BE2C (cell line): Measurements from ENCODE around the gene PIGZ.

ENCODE experiments used
- DNase-seq: peaks from one replicate; pipeline ENCODE4 v3.0.0-alpha.2; 2020
- H3K27me3 ChIP-seq: fragments of 250-450 bp; sonication (Bioruptor Pico); 2 replicates; pipeline ENCODE4 v1.5.1; 2020; ENCODE audit warnings: mild to moderate bottlenecking
- H3K36me3 ChIP-seq: fragments of 250-450 bp; sonication (Bioruptor Pico); 2 replicates; pipeline ENCODE4 v1.5.1; 2020; ENCODE audit warnings: mild to moderate bottlenecking
- H3K4me1 ChIP-seq: fragments of 250-450 bp; sonication (Bioruptor Pico); 2 replicates; pipeline ENCODE4 v1.5.1; 2020
- H3K4me3 ChIP-seq: 2 replicates; pipeline ENCODE4 v1.5.1; 2011; ENCODE audit warnings: low read depth, low read length
- H3K9me3 ChIP-seq: fragments of 250-450 bp; sonication (Bioruptor Pico); 2 replicates; pipeline ENCODE4 v1.5.1; 2020
- TF ChIP-seq, protein P1 (sequence below): IDR thresholded peaks from 2 replicates; pipeline ENCODE4 v1.5.1; 2012; ENCODE audit warnings: mild to moderate bottlenecking, low read depth, low read length

PIGZ gene

DNA sequence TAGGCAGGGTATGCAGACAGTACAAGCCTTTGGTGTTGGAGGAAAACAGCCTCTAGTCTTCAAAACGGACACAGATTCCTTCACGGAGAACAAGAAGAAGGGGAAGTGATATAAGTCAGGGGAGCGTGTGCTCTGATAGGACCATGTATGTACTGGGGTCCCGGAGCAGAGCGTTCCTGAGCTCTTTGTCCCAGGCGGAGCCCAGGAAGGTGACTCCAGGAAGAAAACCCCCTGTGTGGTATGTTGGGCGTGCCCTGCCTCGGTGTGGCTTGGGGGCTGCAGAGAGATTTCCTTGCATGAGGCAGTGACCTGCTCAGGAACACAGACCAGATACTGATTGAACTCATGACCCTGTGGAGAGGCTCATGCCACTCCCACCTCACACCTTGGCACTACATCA, 39.3 kb upstream of the PIGZ start:
- TF ChIP-seq, protein P1, sequence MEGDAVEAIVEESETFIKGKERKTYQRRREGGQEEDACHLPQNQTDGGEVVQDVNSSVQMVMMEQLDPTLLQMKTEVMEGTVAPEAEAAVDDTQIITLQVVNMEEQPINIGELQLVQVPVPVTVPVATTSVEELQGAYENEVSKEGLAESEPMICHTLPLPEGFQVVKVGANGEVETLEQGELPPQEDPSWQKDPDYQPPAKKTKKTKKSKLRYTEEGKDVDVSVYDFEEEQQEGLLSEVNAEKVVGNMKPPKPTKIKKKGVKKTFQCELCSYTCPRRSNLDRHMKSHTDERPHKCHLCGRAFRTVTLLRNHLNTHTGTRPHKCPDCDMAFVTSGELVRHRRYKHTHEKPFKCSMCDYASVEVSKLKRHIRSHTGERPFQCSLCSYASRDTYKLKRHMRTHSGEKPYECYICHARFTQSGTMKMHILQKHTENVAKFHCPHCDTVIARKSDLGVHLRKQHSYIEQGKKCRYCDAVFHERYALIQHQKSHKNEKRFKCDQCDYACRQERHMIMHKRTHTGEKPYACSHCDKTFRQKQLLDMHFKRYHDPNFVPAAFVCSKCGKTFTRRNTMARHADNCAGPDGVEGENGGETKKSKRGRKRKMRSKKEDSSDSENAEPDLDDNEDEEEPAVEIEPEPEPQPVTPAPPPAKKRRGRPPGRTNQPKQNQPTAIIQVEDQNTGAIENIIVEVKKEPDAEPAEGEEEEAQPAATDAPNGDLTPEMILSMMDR = no peak
- Histone ChIP-seq H3K9me3 (no peaks in the 10 kb centered on the region), H3K36me3 (no peaks in the 10 kb centered on the region; the same call in 1 of the 2 replicates), H3K4me3 (no peak overlapping the region), H3K27me3 (no peaks in the 10 kb centered on the region), H3K4me1 (peaks cover 15% of the 10 kb centered on the region)
- no peak for DNase-seq

DNA sequence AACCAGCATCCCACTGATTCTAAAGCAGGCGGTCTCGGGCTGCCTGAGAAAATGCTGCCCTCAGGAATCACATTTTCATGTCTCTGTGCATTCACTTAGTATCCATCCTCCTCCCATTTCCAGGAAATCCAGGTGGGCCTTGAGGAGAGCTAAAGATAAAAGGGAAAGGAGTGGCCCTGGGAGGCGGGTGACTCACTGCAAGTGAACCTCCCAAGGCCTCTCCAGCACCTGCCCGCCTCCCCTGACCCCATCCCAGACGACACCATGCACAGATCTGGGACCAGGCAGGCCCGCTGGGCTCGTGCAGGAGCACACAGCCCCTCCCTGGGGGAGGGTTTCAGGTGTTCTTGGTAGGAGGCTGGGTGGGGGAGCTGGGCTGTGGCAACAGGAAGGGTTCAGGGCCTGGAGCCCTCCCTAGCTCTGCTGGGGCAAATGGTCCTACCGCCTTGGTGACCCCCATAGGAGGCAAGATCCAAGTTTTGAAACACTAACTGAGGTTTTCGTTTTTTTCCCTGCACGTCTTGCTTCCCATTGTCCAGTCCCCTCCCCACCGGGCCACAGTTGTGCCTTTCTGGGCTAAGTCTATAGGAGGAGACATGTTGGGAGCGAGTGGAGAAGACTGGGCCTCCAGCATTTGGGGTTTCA, 38.8 kb upstream of the PIGZ start:
- no peaks in the 10 kb centered on the region for H3K9me3 ChIP-seq
- H3K27me3 ChIP-seq = no peaks in the 10 kb centered on the region
- no peak for DNase-seq
- TF ChIP-seq, protein P1 = no peak
- no peak overlapping the region for H3K4me3 ChIP-seq
- H3K36me3 ChIP-seq = no peaks in the 10 kb centered on the region; the same call in 1 of the 2 replicates
- H3K4me1 ChIP-seq = peaks cover 15% of the 10 kb centered on the region

DNA sequence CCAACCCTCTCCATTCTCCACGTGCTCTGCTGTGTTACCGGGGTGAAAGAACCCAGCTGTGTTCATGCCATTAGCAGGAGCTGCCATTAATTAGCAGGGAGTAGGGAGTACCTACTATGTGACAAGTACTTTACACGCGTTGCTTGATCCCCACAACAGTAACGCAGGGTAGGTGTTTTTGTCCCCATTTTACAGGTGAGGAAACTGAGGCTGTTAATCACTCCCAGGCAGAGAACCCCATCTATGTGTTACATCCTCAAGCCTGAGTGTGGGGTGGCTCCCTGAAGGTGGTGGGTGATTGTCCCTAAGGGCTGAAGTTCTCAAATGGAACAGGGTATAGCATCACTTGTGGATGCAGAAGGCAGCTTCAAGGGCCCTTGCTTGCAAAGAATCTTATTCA, 38.2 kb upstream of the PIGZ start:
- H3K9me3 ChIP-seq = no peaks in the 10 kb centered on the region
- H3K36me3 ChIP-seq = no peaks in the 10 kb centered on the region; the same call in 1 of the 2 replicates
- DNase-seq = no peak
- H3K27me3 ChIP-seq = no peaks in the 10 kb centered on the region
- TF ChIP-seq, protein P1 = no peak
- H3K4me1 ChIP-seq = peaks cover 15% of the 10 kb centered on the region
- H3K4me3 ChIP-seq = no peak overlapping the region

DNA sequence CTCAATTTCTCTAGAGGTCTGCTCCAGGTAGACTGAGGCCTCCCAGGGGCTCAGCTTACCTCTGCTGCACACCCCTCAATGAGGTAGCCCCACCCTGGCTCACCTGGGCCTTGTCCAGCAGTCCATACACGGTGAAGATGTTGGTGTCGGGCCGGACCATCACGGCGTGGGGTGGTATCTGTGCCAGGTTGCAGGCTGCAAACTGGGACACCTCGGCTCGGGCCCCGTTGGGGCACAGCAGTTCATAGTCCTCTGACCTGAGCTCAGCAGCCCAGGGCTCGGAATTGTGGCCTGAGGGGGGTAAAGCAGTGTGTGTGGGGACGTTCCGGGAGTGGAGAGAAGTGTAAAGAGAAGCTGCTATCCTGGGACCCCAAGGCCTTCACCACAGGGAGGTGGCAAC, 37.8 kb upstream of the PIGZ start:
- no peak for DNase-seq
- H3K27me3 ChIP-seq = no peaks in the 10 kb centered on the region
- H3K36me3 ChIP-seq = no peaks in the 10 kb centered on the region; the same call in 1 of the 2 replicates
- H3K9me3 ChIP-seq = no peaks in the 10 kb centered on the region
- no peak overlapping the region for H3K4me3 ChIP-seq
- TF ChIP-seq, protein P1 = no peak
- H3K4me1 ChIP-seq = peaks cover 15% of the 10 kb centered on the region

DNA sequence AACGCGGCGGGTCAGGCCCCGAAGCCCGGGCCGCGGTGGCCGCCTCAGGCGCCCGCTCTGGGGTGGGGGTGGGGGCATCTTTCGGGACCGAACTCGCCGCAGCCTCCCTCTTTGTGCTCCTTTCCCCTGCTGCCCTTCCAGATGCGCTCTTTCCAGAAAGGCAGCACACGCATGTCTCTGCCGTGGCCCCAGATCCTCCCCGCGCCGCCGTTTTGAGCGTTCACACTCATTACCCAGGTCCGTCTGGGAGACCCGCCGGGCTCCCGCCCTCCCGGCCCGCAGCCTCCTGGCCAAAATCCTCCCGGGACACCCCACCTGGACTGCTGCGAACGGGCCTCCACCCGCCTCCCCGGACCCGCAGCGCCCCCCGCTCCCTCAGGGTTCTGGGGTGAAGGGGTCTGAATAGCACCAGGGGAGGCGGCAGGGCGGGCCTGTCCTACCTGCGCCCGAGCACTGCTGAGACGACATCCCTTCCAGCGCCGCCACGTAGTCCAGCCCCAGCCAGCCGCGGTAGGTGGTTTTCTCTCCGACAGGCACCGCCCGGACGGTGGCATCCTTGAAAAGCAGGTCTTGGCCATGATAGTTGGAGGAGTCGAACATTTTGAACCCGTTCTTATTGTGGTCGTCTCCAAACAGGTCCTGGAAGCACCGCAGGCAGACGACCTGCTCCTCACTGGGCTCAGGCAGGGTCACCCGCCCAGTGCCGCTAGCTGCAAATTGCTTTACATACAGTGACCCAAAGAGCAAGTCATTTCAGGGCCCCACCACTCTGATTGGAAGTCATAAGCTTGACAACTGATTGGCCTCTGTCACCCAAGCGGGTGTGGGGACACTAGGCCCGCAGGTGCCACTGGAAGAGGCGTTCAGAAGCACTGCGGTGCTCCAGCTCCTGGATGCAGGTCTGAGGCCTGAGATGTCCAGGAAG, 35.1 kb upstream of the PIGZ start:
- Histone ChIP-seq H3K4me3 (peak overlapping the region; percentile 60), H3K27me3 (no peaks in the 10 kb centered on the region), H3K9me3 (no peaks in the 10 kb centered on the region), H3K4me1 (peaks cover 5% of the 10 kb centered on the region; the same call in 1 of the 2 replicates), H3K36me3 (no peaks in the 10 kb centered on the region; the same call in 1 of the 2 replicates)
- TF ChIP-seq, protein P1 = no peak
- DNase-seq = peak; percentile 42
